Hepatocyte (in vitro differentiated cells): ENCODE data around the gene GPR61.

Source experiments
- CTCF ChIP-seq: fragments of 200-600 bp; sonication (generic); IDR thresholded peaks from 2 replicates; pipeline ENCODE4 v1.5.1; 2016; ENCODE audit warnings: antibody characterized with exemption, mild to moderate bottlenecking; ENCODE audit not compliant: poor library complexity
- EZH2 ChIP-seq: fragments of 200-600 bp; sonication (generic); IDR thresholded peaks from 2 replicates; pipeline ENCODE4 v1.6.1; 2016; ENCODE audit warnings: antibody characterized with exemption, mild to moderate bottlenecking, borderline replicate concordance
- EZH2phosphoT487 ChIP-seq: fragments of 200-600 bp; sonication (generic); IDR thresholded peaks from one replicate; pipeline ENCODE4 v1.6.1; 2018; ENCODE audit warnings: antibody characterized with exemption, mild to moderate bottlenecking, low read depth, moderate library complexity; ENCODE audit not compliant: unreplicated experiment, severe bottlenecking

- TF ChIP-seq CTCF = no peak
- no peak for TF ChIP-seq EZH2
- TF ChIP-seq EZH2phosphoT487 = no peak
These were observed 39.8 kb downstream of the GPR61 start for GRCh38 chr1:109579491-109579890.
